ENCODE data around the gene SSTR5.
"Not testable (repeated sequence)": the region's sequence is repeated elsewhere in the genome, so short reads cannot be mapped to it uniquely, and the experiment has no call there.

The SSTR5 gene

GRCh38 chr16:1073566-1074378 lies 1.2 kb downstream of the SSTR5 start:
- ATAC-seq: no peak
- no peak for DNase-seq

DNA sequence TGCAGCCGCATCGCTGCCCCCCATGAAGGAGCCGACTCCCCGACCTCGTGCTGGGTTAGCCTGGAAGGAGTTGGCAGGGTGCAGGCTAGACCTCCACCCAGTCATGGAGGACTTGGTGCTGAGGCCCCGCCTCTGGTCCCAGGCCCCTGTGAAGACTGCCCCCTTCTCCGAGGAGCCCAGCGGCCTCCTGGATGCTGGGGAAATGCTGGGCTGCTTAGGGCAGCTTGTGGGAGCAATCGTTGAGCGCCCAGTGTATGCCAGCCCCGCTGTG lies 1.8 kb downstream of the SSTR5 start:
- DNase-seq (no peak), ATAC-seq (no peak)

DNA sequence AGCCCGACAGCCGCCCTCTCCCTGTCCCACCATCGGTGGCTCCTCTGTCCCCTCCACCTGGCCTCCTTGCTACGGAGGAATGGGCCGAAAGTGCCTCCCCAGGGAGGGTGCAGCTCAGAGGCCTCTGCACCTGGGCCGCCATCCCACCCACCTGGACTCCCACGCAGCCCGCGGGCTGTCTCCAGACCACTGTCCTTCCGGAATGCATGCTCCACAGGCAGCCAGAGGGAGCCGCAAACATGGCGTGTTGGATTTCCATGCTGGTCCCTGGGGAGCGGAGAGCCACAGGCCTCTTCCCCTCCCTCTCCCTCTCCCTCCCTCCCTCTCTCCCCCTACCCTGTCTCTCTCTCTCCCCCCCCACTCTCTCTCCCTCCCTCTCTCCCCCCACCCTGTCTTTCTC lies 3.0 kb downstream of the SSTR5 start:
- no peak for ATAC-seq
- no peak for DNase-seq

DNA sequence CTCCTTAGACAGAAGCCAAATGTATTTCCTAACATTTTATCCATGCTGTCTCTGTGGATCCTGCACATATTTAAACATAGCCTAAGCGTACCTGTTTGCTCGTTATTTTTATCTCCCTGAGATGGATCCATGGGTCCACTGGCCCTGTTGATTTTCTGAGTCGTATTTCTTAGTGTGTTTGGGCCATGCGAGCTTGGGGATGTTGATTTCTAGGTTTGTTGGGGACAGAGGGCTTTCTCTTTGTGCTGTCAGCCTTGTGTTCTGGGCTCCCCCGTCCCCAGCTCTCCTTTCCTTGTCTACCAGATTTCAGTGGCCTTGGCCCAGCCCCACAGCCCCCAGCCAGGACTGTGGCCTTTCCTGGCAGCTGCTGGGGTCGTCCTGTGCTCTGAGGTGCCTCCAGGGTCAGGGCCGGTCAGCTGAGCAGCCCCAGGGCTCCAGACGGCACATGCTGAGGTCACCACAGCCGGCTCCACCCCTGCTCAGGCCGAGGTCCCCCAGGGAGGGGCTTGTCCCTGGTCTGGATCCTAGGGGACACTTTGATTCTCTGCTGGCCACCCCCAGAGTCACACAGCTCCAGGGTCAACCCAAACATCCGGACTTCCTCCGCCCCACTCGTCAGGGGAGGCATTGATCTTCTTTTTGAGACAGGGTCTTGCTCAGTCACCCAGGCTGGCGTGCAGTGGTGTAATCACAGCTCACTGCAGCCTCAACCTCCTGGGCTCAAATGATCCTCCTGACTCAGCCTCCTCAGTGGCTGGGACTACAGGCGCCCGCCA lies 4.4 kb downstream of the SSTR5 start:
- DNase-seq (no peak), ATAC-seq (no peak)

- DNase-seq (no peak), ATAC-seq (no peak)
Observed at GRCh38 chr16:1077877-1078578, 5.5 kb downstream of the SSTR5 start.

GRCh38 chr16:1078579-1079021 lies 6.1 kb downstream of the SSTR5 start:
- ATAC-seq (no peak), DNase-seq (no peak)

- no peak for ATAC-seq
- no peak for DNase-seq
Observed at GRCh38 chr16:1079341-1079740, 6.8 kb downstream of the SSTR5 start.

DNA sequence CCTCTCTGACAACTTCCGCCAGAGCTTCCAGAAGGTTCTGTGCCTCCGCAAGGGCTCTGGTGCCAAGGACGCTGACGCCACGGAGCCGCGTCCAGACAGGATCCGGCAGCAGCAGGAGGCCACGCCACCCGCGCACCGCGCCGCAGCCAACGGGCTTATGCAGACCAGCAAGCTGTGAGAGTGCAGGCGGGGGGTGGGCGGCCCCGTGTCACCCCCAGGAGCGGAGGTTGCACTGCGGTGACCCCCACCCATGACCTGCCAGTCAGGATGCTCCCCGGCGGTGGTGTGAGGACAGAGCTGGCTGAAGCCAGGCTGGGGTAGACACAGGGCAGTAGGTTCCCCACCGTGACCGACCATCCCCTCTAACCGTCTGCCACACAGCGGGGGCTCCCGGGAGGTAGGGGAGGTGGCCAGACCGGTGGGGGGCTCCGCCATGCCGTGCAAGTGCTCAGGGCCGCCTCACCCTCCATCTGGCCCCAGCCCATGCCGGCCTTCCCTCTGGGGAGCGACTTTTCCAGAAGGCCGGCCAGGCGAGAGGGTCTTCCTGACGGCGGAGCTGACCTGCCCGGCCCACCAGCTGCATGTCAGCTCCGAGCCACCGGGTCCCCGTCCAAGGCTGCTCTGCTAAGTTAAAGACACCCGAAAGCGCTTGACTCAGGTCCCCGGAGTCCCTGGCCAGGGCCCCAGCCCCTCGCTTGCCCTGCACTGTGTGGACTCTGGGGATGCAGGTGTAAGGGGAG lies 7.4 kb downstream of the SSTR5 start:
- no peak for DNase-seq
- no peak for ATAC-seq

GRCh38 chr16:1080801-1081733 lies 8.5 kb downstream of the SSTR5 start:
- no peak for DNase-seq
- no peak for ATAC-seq

GRCh38 chr16:1081734-1082265 lies 9.3 kb downstream of the SSTR5 start:
- no peak for ATAC-seq

DNA sequence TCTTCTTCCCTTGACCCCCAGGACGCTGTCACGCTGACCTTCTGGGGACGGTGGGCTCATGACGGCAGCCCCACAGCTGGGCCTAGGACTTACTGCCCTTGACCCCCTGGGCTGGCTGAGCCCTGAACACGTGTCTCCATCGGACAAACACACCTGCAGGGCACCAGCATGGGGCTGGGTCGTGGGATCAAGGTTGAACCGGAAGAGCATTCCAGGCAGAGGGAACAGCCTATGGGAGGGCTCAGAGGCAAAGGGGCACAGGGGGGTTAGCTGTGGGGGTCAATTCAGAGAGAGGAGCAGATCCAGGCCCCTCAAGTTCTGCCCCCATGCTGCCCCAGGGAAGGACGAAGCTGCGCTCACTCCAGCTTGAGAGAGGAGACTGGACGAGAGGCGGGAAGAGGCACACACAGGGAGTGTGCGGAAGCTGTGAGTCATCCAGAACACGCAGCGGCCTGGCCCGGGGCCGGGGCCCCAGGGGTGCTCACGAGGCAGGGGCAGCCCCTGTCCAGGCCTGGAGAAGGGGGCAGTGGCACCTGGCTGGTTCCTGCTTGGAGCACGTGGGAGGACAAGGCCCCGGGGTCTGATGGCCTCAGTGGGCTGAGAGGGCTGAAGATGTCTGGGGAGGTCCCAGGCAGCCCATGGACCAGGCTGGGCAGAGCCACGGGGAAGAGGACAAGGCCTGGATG lies 9.9 kb downstream of the SSTR5 start:
- ATAC-seq: no peak

More at GRCh38 chr16:1081734-1082265, 9.3 kb downstream of the SSTR5 start:
- DNase-seq: no peak

GRCh38 chr16:1082952-1083675 lies 10.6 kb downstream of the SSTR5 start:
- ATAC-seq: no peak
- no peak for DNase-seq

More for the DNA sequence above, 9.9 kb downstream of the SSTR5 start:
- DNase-seq: no peak

DNA sequence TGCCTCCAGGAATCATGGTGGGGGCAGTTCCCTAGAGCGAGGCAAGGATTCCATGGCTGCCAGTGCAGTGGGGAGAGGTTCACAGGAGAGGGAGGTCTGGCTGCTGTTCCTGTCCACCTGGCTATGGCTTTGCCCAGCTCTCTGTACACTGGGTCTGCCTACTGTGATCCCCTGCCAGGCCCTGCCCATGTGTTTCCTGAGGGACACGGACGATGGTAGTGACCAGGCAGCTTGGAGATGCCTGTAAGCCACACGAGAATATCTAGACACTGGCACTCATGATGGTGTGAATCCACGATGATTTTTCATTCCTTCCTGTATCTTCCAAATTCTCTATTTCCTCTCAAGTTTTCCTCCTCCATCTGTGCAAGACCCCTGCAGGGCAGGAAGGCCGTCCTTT lies 12.4 kb downstream of the SSTR5 start:
- DNase-seq (no peak), ATAC-seq (no peak)

- ATAC-seq, DNase-seq: not testable (repeated sequence)
Observed at GRCh38 chr16:1086443-1086842, 13.9 kb downstream of the SSTR5 start.

- ATAC-seq (no peak), DNase-seq (no peak)
Observed at GRCh38 chr16:1088295-1089170, 16.0 kb downstream of the SSTR5 start.

GRCh38 chr16:1089439-1089821 lies 16.9 kb downstream of the SSTR5 start:
- ATAC-seq: no peak
- no peak for DNase-seq

DNA sequence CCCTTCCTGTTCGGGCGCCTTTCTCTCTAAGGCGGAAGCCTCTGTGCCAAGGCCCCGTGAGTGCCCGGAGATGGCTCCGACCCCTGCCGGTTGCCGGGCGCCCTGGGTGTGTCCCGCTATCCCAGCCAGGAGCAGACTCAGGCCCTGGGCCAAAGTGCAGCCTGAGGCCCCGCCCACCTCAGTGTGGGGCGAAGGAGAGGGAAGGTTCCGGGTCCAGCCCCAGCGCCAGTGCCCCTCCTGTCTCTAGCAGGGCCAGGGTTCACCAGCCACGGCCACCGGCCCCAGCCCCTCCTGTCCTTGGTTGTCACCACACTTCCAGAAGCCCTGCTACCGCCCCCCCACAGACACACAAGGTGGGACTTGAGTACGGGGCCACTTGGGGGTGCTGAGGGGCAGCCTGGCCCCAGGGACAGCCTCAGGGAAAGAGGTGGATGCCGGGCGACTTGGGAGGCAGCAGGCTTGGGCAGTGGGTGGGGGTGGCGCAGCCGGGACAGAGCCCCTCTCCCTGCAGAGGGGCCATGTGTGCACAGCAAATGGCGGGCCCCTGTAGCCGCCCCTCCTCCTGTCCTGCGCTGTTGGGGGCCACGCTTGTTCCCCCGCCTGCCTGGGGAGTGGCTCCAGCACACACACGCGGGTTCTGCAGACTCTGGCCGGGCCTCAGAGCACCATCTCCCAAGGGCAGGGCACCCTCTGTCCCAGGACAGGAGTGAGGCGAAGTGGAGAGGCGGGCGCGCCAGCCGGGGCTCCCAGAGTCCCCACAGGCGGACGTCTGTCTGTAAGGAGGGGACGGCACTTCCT lies 17.5 kb downstream of the SSTR5 start:
- no peak for ATAC-seq

More for the DNA sequence above, 17.5 kb downstream of the SSTR5 start:
- DNase-seq: no peak

Data from stimulated activated naive CD8-positive, alpha-beta T cell treated with anti-CD3 and anti-CD28 coated beads, Interleukin-15, Interleukin-2, amounts not matched to agents 100 U/mL and 50 U/mL, for 24 hours (primary cell).